GM19452 (cell line): ENCODE data around the gene PCDH12.
A peak's percentile ranks its signal among the peaks of the same experiment; 100 is the strongest.

Source experiments
- ATAC-seq: cut with Tn5 transposase; IDR thresholded peaks from one replicate; pipeline ENCODE4 v1.9.1; 2021; ENCODE audit not compliant: unreplicated experiment

The PCDH12 gene

GRCh38 chr5:141958113-141958512 lies at the start of gene PCDH12:
PCDH12 (minus strand) TSS chr5:141958202; CDS start chr5:141957851, 351 bp downstream.
- no peak for ATAC-seq

- ATAC-seq, result no peak
Observed at GRCh38 chr5:142007237-142007544, 49.2 kb upstream of the PCDH12 start.

GRCh38 chr5:142006363-142007236 lies 48.6 kb upstream of the PCDH12 start:
- ATAC-seq, result peak; percentile 62

- ATAC-seq, result no peak
Observed at GRCh38 chr5:142003266-142003800, 45.3 kb upstream of the PCDH12 start.

GRCh38 chr5:142000704-142001484 lies 42.9 kb upstream of the PCDH12 start:
- no peak for ATAC-seq

GRCh38 chr5:142000173-142000572 lies 42.2 kb upstream of the PCDH12 start:
- no peak for ATAC-seq

- ATAC-seq, result no peak
Observed at GRCh38 chr5:141997358-141997960, 39.5 kb upstream of the PCDH12 start.

- ATAC-seq, result no peak
Observed at GRCh38 chr5:141995656-141996055, 37.7 kb upstream of the PCDH12 start.

GRCh38 chr5:141994511-141995136 lies 36.6 kb upstream of the PCDH12 start:
- no peak for ATAC-seq

- peak; percentile 61 for ATAC-seq
Observed at GRCh38 chr5:141992349-141992963, 34.5 kb upstream of the PCDH12 start.

GRCh38 chr5:141989720-141990119 lies 31.7 kb upstream of the PCDH12 start:
- no peak for ATAC-seq

DNA sequence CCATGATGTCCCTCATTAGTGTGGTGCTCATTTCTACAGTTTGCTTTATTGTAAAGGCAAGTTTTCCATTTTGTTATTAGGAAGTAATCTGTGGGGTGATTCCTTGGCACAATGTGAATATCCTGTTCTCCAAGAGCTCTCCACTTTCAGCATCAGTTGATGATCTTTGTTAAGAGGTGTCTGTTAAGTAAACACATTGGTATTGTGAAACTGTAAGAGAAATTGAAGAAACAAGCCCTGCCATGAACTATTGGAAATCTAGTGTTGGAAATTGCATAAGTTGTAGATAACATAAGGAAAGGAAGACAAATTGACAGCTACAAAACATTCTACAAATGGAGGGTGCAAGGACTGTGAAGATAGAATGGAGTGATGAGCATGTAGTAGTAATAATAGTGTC lies 28.1 kb upstream of the PCDH12 start:
- ATAC-seq, result no peak

DNA sequence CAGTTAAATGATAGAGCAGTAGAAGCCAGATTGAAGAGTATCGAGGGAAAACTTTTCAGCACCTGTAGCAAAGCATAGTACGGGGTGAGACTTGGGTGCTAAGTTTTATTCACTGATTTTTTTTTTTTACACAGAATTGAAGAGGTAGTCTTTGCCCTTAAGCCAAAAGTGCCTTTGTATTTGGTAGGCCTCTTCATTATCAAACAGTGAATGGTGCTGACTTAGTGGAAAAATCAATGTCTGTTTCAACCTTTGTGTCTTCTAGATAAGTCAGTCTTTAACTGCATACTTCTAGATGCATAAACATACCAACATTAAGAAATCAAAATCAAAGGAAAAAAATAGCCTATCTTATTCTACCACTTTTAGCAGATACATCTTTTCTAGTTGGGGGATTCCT lies 24.6 kb upstream of the PCDH12 start:
- no peak for ATAC-seq

DNA sequence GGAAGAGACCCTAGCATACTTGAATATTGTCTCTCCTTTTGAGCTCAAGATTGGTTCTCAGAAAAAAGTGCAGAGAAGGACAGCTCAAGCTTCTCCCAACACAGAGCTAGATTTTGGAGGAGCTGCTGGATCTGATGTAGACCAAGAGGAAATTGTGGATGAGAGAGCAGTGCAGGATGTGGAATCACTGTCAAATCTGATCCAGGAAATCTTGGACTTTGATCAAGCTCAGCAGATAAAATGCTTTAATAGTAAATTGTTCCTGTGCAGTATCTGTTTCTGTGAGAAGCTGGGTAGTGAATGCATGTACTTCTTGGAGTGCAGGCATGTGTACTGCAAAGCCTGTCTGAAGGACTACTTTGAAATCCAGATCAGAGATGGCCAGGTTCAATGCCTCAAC lies 20.4 kb upstream of the PCDH12 start:
- no peak for ATAC-seq

GRCh38 chr5:141976176-141976575 lies 18.2 kb upstream of the PCDH12 start:
- no peak for ATAC-seq

DNA sequence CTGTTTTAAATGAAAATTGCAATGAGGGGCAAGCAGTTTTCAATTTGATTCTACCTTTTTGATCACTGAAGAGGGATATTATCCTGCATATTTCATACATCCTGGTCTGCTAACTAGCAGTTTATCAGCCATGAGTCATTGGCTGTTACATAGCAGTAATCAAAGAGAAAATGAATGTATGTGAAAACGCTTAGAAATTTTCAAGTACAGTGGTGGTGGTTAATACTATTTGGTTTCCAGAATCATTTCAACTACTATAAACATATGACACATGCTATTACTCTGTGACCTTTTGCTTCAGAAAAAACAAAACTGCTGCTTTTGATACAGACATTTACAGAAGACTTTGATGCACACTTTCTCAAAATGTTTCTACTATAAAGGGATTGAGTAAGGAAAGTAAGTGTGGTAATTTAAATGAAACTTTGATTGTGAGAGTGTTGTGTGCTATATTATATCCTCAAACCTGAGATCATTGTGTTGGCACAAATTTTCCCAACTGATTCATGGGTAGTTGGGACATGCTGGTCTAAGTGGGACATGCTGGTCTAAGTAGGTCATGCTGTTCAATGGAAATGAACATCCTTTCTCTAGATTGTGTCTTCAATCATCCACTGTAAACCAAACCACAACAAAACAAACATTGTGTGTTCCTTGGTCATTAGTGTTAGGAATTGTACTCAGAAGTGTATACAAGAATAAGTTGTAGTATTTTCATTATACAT lies 16.0 kb upstream of the PCDH12 start:
- no peak for ATAC-seq

DNA sequence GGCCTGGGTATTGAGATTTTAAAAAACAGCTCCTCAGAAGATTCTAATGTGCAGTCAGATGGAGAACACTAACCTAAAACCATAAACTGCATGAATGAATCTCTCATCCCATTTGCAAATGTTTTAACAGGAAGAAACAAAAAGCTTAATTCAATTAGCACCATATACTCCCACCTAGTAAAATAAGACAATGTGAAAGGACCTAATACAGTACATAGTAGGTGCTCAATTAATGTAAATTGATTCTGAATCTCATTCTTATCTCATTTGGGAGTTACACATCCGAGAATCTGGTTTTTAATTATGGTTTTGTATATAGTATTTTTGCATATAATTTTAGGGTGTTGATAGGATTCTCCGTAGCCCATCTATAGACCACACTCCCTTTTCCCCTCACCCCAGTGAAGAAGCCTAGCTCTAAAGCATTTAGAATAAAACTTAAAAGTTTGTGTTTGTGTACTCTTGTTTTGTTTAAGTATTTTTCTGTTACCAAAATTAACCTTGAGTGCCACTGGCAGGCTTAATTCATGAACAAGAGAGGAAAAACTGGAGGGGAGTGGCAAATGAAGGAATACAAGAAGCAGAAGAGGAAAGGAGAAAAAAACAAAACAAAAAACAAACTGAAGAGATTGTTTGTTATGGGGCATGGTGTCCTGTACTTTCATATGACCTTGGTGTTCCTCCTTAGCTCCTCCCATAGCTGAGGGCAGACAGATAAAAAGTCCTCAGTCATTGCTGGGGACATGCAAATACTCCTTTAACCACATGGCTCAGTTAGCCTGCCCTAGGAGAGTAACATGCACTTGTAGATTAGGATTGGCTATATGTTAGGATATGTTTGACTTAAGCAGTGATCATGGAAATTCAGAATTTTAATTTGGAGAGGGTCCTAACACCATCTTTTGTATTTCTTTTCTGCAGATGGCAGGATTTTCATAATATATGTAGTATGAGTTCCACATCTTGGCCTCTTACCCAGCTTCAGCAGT lies 12.1 kb upstream of the PCDH12 start:
- peak; percentile 52 for ATAC-seq

- peak; percentile 90 for ATAC-seq
Observed at GRCh38 chr5:141968914-141969608, 11.1 kb upstream of the PCDH12 start, which contains the start of gene RNF14. RNF14 (plus strand) TSS chr5:141969105; CDS start chr5:141973589, 4,484 bp downstream.
